Omental fat pad (tissue), 4 donors: ENCODE measurements around the gene CDS2. TPM values are rescaled to one million over a fixed set of nuclear protein-coding genes. Genes with fewer than 3 reads are reported as not detected.

Source experiments
- ATAC-seq: fragments of 150-250 bp; one replicate; pipeline ENCODE4 v1.9.1; 2016; ENCODE audit warnings: mild to moderate bottlenecking, moderate library complexity; ENCODE audit not compliant: low FRiP score
- DNase-seq: peaks from one replicate; pipeline ENCODE4 v3.0.0-alpha.2; 2019; ENCODE audit warnings: low spot score
- CTCF ChIP-seq, 3 donors: fragments of 450-650 bp; IDR thresholded peaks; one replicate each; pipeline ENCODE4 v1.5.1; 2016 to 2017; ENCODE audit warnings: antibody characterized with exemption in 3 of 3, mild to moderate bottlenecking in 3 of 3, moderate library complexity in 2 of 3
- total RNA-seq, 4 donors: library from RNA; depleted of rRNA; stranded (reverse); fragments of >200 nt; gene quantifications; one replicate each; pipeline ENCODE4 v1.1.0, GENCODE V29; 2016

Gene CDS2
- total RNA-seq, 4 donors from 2014 or later: 27.5 to 49.5 (median 35.5) TPM

GRCh38 chr20:5203380-5203779 lies 76.6 kb downstream of the CDS2 start:
- TF ChIP-seq CTCF (IDR thresholded peaks at IDR 0.05): no peak
- no peak for DNase-seq
- no peak for ATAC-seq

GRCh38 chr20:5205348-5206210 lies 78.8 kb downstream of the CDS2 start:
- ATAC-seq: peak; percentile 89
- DNase-seq: peak; percentile 40
- TF ChIP-seq CTCF (IDR thresholded peaks at IDR 0.05): peak in 1 of 3 donors; percentile 32

GRCh38 chr20:5207138-5207537 lies 80.3 kb downstream of the CDS2 start:
- no peak for DNase-seq
- TF ChIP-seq CTCF (IDR thresholded peaks at IDR 0.05): no peak
- no peak for ATAC-seq

- no peak for DNase-seq
- no peak for ATAC-seq
- no peak for TF ChIP-seq CTCF (IDR thresholded peaks at IDR 0.05)
Observed at GRCh38 chr20:5211803-5212714, 85.3 kb downstream of the CDS2 start.

GRCh38 chr20:5212907-5213487 lies 86.2 kb downstream of the CDS2 start:
- TF ChIP-seq CTCF (IDR thresholded peaks at IDR 0.05): no peak
- no peak for DNase-seq
- ATAC-seq: no peak

GRCh38 chr20:5214826-5215225 lies 88.0 kb downstream of the CDS2 start:
- DNase-seq (no peak), ATAC-seq (no peak)
- no peak for TF ChIP-seq CTCF (IDR thresholded peaks at IDR 0.05)
